Left lung (tissue), 10 donors: ENCODE measurements around the gene ADAM15. TPM values are rescaled to one million over a fixed set of nuclear protein-coding genes. Genes with fewer than 3 reads are reported as not detected.

Experiments
- ATAC-seq: fragments of 200-7000 bp; cut with Tn5 transposase; one replicate; pipeline ENCODE4 v1.9.1; 2020; ENCODE audit warnings: moderate library complexity
- DNase-seq, 4 donors: peaks; one replicate each; pipeline ENCODE4 v3.0.0-alpha.2; 2013 to 2020
- H3K27ac ChIP-seq, 2 donors: fragments of 200-600 bp; sonication (generic) in 1 of 2; one replicate each; pipeline versions ENCODE4 v1.5.0 to v1.8.0; 2020 to 2021
- H3K27me3 ChIP-seq, 2 donors: fragments of 200-600 bp; sonication (generic) in 1 of 2; one replicate each; pipeline versions ENCODE4 v1.5.0 to v1.8.0; 2020 to 2021
- H3K36me3 ChIP-seq, 2 donors: fragments of 200-600 bp; sonication (generic) in 1 of 2; one replicate each; pipeline versions ENCODE4 v1.5.0 to v1.8.0; 2020 to 2021
- H3K4me1 ChIP-seq, 2 donors: fragments of 200-600 bp; one replicate each; pipeline ENCODE4 v1.8.0; 2021
- H3K4me3 ChIP-seq, 2 donors: fragments of 200-600 bp; sonication (generic) in 1 of 2; one replicate each; pipeline versions ENCODE4 v1.5.0 to v1.8.0; 2020 to 2021; ENCODE audit warnings: mild to moderate bottlenecking in 1 of 2
- H3K9me3 ChIP-seq, 2 donors: fragments of 200-600 bp; sonication (generic) in 1 of 2; one replicate each; pipeline versions ENCODE4 v1.5.0 to v1.8.0; 2020 to 2021
- intact Hi-C, 2 donors: fragments of 100-400 bp; cut with DNase I; formaldehyde crosslinking; loops; one replicate each; pipeline versions ENCODE4 v1.11.2 to v1.14.2; 2022
- polyA plus RNA-seq, 6 donors: library from polyadenylated mRNA; unstranded; fragments of 120-200 nt; gene quantifications; one replicate each; pipeline ENCODE4 v1.2.1, GENCODE V29; 2013; ENCODE audit not compliant: insufficient read length in 6 of 6
- total RNA-seq, 2 donors: library from RNA; stranded (reverse); fragmentation: NEBNext Ultra II Directional; extraction: Animal tissue kit (Norgen Biotek cat#: 25700); gene quantifications; one replicate each; pipeline ENCODE4 v1.2.1, GENCODE V29; 2021
- TF ChIP-seq, protein P1 (sequence below), 2 donors: fragments of 200-600 bp; sonication (generic) in 1 of 2; IDR thresholded peaks; one replicate each; pipeline versions ENCODE4 v1.5.0 to v1.8.0; 2021; ENCODE audit warnings: antibody characterized with exemption in 2 of 2
- donor health status: DM: no; HTN: yes; CAD: no.
- donor health status: DM: no; HTN: no; CAD: no.

ADAM15 gene
- total and polyA plus RNA-seq, 8 donors = 54.4 to 172 (median 78.2) TPM

- TF ChIP-seq, protein P1, sequence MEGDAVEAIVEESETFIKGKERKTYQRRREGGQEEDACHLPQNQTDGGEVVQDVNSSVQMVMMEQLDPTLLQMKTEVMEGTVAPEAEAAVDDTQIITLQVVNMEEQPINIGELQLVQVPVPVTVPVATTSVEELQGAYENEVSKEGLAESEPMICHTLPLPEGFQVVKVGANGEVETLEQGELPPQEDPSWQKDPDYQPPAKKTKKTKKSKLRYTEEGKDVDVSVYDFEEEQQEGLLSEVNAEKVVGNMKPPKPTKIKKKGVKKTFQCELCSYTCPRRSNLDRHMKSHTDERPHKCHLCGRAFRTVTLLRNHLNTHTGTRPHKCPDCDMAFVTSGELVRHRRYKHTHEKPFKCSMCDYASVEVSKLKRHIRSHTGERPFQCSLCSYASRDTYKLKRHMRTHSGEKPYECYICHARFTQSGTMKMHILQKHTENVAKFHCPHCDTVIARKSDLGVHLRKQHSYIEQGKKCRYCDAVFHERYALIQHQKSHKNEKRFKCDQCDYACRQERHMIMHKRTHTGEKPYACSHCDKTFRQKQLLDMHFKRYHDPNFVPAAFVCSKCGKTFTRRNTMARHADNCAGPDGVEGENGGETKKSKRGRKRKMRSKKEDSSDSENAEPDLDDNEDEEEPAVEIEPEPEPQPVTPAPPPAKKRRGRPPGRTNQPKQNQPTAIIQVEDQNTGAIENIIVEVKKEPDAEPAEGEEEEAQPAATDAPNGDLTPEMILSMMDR (IDR thresholded peaks at IDR 0.05) = no peak
- no peak overlapping the region for H3K27ac ChIP-seq
- H3K4me1 ChIP-seq = peaks cover 40 to 62% of the 10 kb centered on the region in 2 donors
- no peak overlapping the region for H3K4me3 ChIP-seq
- intact Hi-C loops = no loop called here
- no peaks in the 10 kb centered on the region for H3K36me3 ChIP-seq
- ATAC-seq (no peak), DNase-seq (peak in 1 of 4 donors; percentile 82)
- H3K27me3 ChIP-seq = peaks cover 49 to 68% of the 10 kb centered on the region in 2 donors
- no peaks in the 10 kb centered on the region for H3K9me3 ChIP-seq
Measured at GRCh38 chr1:155079487-155080311, 28.6 kb downstream of the ADAM15 start.

DNA sequence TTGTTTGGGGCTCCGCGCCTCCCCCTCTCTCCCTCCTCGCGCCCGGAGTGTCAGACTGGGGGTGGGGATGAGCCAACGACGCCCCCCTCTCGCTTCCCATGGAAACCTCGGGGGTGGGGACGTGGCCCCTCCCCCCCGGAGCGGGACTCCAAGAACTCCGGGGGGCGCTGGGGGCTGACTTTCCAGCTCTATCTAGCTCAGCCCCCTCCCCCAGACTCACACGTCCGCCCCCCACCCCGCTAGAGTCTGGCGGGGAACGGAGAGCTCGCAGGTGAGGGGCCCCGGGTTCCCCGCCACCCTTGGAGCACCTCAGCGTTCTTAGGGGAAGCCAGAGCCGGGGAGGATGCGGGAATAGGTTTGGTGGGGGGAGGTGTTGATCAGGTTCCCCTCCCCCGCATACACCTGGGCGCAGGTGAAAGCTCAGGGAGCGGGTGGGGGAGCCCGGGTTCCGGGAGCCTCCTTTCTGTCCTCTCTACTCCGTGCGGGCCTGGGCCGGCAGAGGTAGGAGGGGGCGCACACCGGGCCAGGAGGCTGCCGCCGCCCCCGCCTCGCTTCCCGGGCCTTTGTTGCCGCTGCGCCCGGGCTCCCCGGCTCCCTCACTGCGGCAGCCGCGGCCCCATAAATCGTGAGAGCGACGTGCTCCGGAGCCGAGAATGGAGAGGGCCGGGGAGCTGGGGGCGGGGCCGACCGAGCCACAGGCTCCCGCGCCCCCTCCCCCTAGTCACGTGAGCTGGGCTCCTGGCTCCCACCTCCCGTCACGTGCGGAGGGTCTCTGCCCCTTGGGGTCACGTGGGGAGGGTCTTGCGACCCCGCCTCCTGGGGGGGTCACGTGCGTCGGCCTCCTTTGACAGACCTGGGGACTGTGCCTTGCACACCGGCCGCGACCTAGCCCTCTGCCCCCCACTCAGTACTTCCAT is 29.5 kb downstream of the ADAM15 start:
- intact Hi-C loops = no loop called here
- H3K27me3 ChIP-seq = peaks cover 49 to 68% of the 10 kb centered on the region in 2 donors
- no peak overlapping the region for H3K27ac ChIP-seq
- H3K9me3 ChIP-seq = no peaks in the 10 kb centered on the region
- ATAC-seq = no peak
- no peaks in the 10 kb centered on the region for H3K36me3 ChIP-seq
- peaks cover 41 to 65% of the 10 kb centered on the region in 2 donors for H3K4me1 ChIP-seq
- TF ChIP-seq, protein P1 (IDR thresholded peaks at IDR 0.05) = no peak
- no peak overlapping the region for H3K4me3 ChIP-seq
- DNase-seq = peak in 1 of 4 donors; percentile 73

DNA sequence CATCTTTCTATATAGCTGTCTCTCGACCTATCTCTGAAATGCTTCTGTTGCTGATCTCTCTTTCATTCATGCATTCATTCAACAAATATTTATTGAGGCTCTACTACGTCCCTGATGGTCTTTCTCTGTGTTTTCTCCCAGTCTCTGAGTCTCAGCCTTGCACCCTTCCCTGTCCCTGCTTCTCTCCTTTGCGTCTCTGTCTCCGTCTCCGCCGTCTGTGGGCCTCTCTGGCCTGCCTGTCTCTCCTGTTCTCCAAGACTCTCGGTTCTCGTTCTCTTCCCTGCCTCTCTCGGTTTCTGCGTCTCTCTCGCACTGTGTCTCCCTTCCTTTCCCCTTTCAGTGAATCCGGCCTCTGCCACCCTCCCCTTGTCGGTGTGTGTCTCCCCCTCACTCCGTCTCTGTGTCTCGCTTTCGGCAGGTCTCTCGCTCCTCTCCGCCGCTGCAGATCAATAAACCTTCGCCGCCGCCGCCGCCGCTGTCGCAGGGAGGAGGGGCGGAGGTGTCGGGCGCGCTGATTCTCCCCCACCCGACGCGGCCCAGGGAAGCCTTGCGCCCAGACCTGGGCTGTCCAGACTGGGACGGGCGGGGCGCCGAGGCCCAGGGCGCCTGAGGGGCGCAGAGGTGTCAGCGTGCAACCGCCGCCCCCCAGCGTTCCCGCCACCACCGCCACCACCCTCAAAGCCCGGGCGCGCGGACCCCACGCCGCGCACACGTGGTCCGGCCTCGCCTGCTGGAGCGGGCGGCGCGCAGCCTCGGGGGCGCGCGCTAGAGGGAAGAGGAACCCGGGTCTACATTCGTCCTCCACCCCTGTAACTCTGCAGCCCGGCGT is 30.6 kb downstream of the ADAM15 start:
- ATAC-seq = no peak
- intact Hi-C loops = no loop called here
- TF ChIP-seq, protein P1 (IDR thresholded peaks at IDR 0.05) = no peak

GRCh38 chr1:155082301-155083051 is 31.4 kb downstream of the ADAM15 start:
- ATAC-seq (no peak), DNase-seq (peak in 1 of 4 donors; percentile 76)
- H3K9me3 ChIP-seq = no peaks in the 10 kb centered on the region
- no peak overlapping the region for H3K27ac ChIP-seq
- no peaks in the 10 kb centered on the region for H3K36me3 ChIP-seq
- intact Hi-C loops = no loop called here
- peaks cover 49 to 68% of the 10 kb centered on the region in 2 donors for H3K27me3 ChIP-seq
- TF ChIP-seq, protein P1 (IDR thresholded peaks at IDR 0.05) = no peak
- peaks cover 45 to 75% of the 10 kb centered on the region in 2 donors for H3K4me1 ChIP-seq
- no peak overlapping the region for H3K4me3 ChIP-seq

More for the DNA sequence above, 30.6 kb downstream of the ADAM15 start:
- H3K4me3 ChIP-seq = peak overlapping the region in 1 of 2 donors; percentile 19
- H3K27me3 ChIP-seq = peaks cover 49 to 68% of the 10 kb centered on the region in 2 donors
- peaks cover 45 to 75% of the 10 kb centered on the region in 2 donors for H3K4me1 ChIP-seq
- no peaks in the 10 kb centered on the region for H3K9me3 ChIP-seq
- peak in 1 of 4 donors; percentile 79 for DNase-seq
- no peak overlapping the region for H3K27ac ChIP-seq
- H3K36me3 ChIP-seq = no peaks in the 10 kb centered on the region
